Activated naive CD8-positive, alpha-beta T cell treated with anti-CD3 and anti-CD28 coated beads, Interleukin-2, amount 50 U/mL, for 24 hours (primary cell): ENCODE results near the gene PLD5.
A peak's percentile ranks its signal among the peaks of the same experiment; 100 is the strongest.
"Not testable (repeated sequence)": the region's sequence is repeated elsewhere in the genome, so short reads cannot be mapped to it uniquely, and the experiment has no call there.

ENCODE experiments used
- ATAC-seq: fragments of 150-1000 bp; cut with Tn5 transposase; one replicate; pipeline ENCODE4 v1.10.0; 2021
- DNase-seq: peaks from one replicate; pipeline ENCODE4 v3.0.0; 2021
- H3K27ac Mint-ChIP-seq: one replicate; pipeline ENCODE4 v1.8.0; 2021; ENCODE audit warnings: mild to moderate bottlenecking, mixed read lengths
- H3K27me3 Mint-ChIP-seq: one replicate; pipeline ENCODE4 v1.8.0; 2021; ENCODE audit warnings: mixed read lengths
- H3K36me3 Mint-ChIP-seq: one replicate; pipeline ENCODE4 v1.8.0; 2021; ENCODE audit warnings: low read depth, mixed read lengths
- H3K4me1 Mint-ChIP-seq: one replicate; pipeline ENCODE4 v1.8.0; 2021; ENCODE audit warnings: mixed read lengths
- H3K4me3 Mint-ChIP-seq: one replicate; pipeline ENCODE4 v1.8.0; 2021; ENCODE audit warnings: mild to moderate bottlenecking, moderate library complexity, mixed read lengths
- H3K9me3 Mint-ChIP-seq: one replicate; pipeline ENCODE4 v1.8.0; 2021; ENCODE audit warnings: mixed read lengths

The PLD5 gene

GRCh38 chr1:242525360-242525722 lies 844 bp upstream of the PLD5 start:
- H3K4me3 Mint-ChIP-seq: peak overlapping the region; percentile 18
- no peaks in the 10 kb centered on the region for H3K9me3 Mint-ChIP-seq

GRCh38 chr1:242523719-242524570 lies 552 bp downstream of the PLD5 start:
- H3K27me3 Mint-ChIP-seq: peaks cover 60% of the 10 kb centered on the region
- H3K27ac Mint-ChIP-seq: no peak overlapping the region
- peaks cover 11% of the 10 kb centered on the region for H3K4me1 Mint-ChIP-seq
- H3K36me3 Mint-ChIP-seq: peaks cover 2% of the 10 kb centered on the region
- no peaks in the 10 kb centered on the region for H3K9me3 Mint-ChIP-seq
- DNase-seq (peak; percentile 2), ATAC-seq (no peak)
- peak overlapping the region; percentile 26 for H3K4me3 Mint-ChIP-seq

More at GRCh38 chr1:242525360-242525722, 844 bp upstream of the PLD5 start:
- ATAC-seq (no peak), DNase-seq (no peak)
- Mint-ChIP-seq H3K36me3 (peaks cover 2% of the 10 kb centered on the region), H3K4me1 (peaks cover 11% of the 10 kb centered on the region), H3K27ac (no peak overlapping the region), H3K27me3 (peaks cover 61% of the 10 kb centered on the region)

- peak overlapping the region; percentile 26 for H3K4me3 Mint-ChIP-seq
- peaks cover 11% of the 10 kb centered on the region for H3K4me1 Mint-ChIP-seq
- H3K27ac Mint-ChIP-seq: no peak overlapping the region
- H3K9me3 Mint-ChIP-seq: no peaks in the 10 kb centered on the region
- ATAC-seq (no peak), DNase-seq (no peak)
- peaks cover 2% of the 10 kb centered on the region for H3K36me3 Mint-ChIP-seq
- peaks cover 58% of the 10 kb centered on the region for H3K27me3 Mint-ChIP-seq
Measured at GRCh38 chr1:242522996-242523718, 1.3 kb downstream of the PLD5 start.

- Mint-ChIP-seq H3K9me3 (no peaks in the 10 kb centered on the region), H3K4me1 (peaks cover 11% of the 10 kb centered on the region), H3K36me3 (peaks cover 2% of the 10 kb centered on the region), H3K27me3 (peaks cover 58% of the 10 kb centered on the region), H3K27ac (no peak overlapping the region), H3K4me3 (no peak overlapping the region)
- ATAC-seq (peak; percentile 65), DNase-seq (no peak)
Measured at GRCh38 chr1:242522304-242522945, 2.1 kb downstream of the PLD5 start.

- ATAC-seq (no peak), DNase-seq (no peak)
- Mint-ChIP-seq H3K36me3 (no peaks in the 10 kb centered on the region), H3K27me3 (peaks cover 9% of the 10 kb centered on the region), H3K9me3 (peaks cover 5% of the 10 kb centered on the region), H3K4me3 (no peak overlapping the region), H3K4me1 (no peaks in the 10 kb centered on the region), H3K27ac (no peak overlapping the region)
Measured at GRCh38 chr1:242515555-242515954, 8.9 kb downstream of the PLD5 start.

GRCh38 chr1:242506724-242507123 lies 17.8 kb downstream of the PLD5 start:
- Mint-ChIP-seq H3K36me3 (no peaks in the 10 kb centered on the region), H3K27ac (no peak overlapping the region), H3K4me3 (no peak overlapping the region), H3K27me3 (peaks cover 2% of the 10 kb centered on the region), H3K9me3 (no peaks in the 10 kb centered on the region), H3K4me1 (no peaks in the 10 kb centered on the region)
- ATAC-seq (no peak), DNase-seq (no peak)

GRCh38 chr1:242489545-242489944 lies 35.0 kb downstream of the PLD5 start:
- Mint-ChIP-seq H3K4me1 (no peaks in the 10 kb centered on the region), H3K27me3 (no peaks in the 10 kb centered on the region), H3K9me3 (peaks cover 8% of the 10 kb centered on the region), H3K4me3 (no peak overlapping the region), H3K36me3 (no peaks in the 10 kb centered on the region), H3K27ac (no peak overlapping the region)
- no peak for ATAC-seq
- no peak for DNase-seq

- DNase-seq (no peak), ATAC-seq (no peak)
- Mint-ChIP-seq H3K4me1 (no peaks in the 10 kb centered on the region), H3K9me3 (no peaks in the 10 kb centered on the region), H3K4me3 (no peak overlapping the region), H3K27ac (no peak overlapping the region), H3K27me3 (peaks cover 8% of the 10 kb centered on the region), H3K36me3 (no peaks in the 10 kb centered on the region)
Measured at GRCh38 chr1:242477944-242478343, 46.6 kb downstream of the PLD5 start.

GRCh38 chr1:242470774-242471173 lies 53.7 kb downstream of the PLD5 start:
- no peak overlapping the region for H3K27ac Mint-ChIP-seq
- H3K4me3 Mint-ChIP-seq: no peak overlapping the region
- H3K27me3 Mint-ChIP-seq: peaks cover 11% of the 10 kb centered on the region
- DNase-seq: no peak
- no peak for ATAC-seq
- no peaks in the 10 kb centered on the region for H3K36me3 Mint-ChIP-seq
- no peaks in the 10 kb centered on the region for H3K4me1 Mint-ChIP-seq
- no peaks in the 10 kb centered on the region for H3K9me3 Mint-ChIP-seq

GRCh38 chr1:242468784-242469183 lies 55.7 kb downstream of the PLD5 start:
- Mint-ChIP-seq H3K9me3 (no peaks in the 10 kb centered on the region), H3K4me3 (no peak overlapping the region), H3K27me3 (peaks cover 11% of the 10 kb centered on the region), H3K36me3 (no peaks in the 10 kb centered on the region), H3K27ac (no peak overlapping the region), H3K4me1 (no peaks in the 10 kb centered on the region)
- ATAC-seq (no peak), DNase-seq (no peak)

- DNase-seq: peak; percentile 11
- no peak for ATAC-seq
- Mint-ChIP-seq H3K27ac (no peak overlapping the region), H3K36me3 (no peaks in the 10 kb centered on the region), H3K4me3 (no peak overlapping the region), H3K4me1 (no peaks in the 10 kb centered on the region), H3K27me3 (peaks cover 11% of the 10 kb centered on the region), H3K9me3 (no peaks in the 10 kb centered on the region)
Measured at GRCh38 chr1:242467556-242468145, 56.8 kb downstream of the PLD5 start.

- H3K9me3 Mint-ChIP-seq: no peaks in the 10 kb centered on the region
- DNase-seq (no peak), ATAC-seq (no peak)
- no peaks in the 10 kb centered on the region for H3K36me3 Mint-ChIP-seq
- H3K4me1 Mint-ChIP-seq: no peaks in the 10 kb centered on the region
- no peak overlapping the region for H3K27ac Mint-ChIP-seq
- no peak overlapping the region for H3K4me3 Mint-ChIP-seq
- peaks cover 3% of the 10 kb centered on the region for H3K27me3 Mint-ChIP-seq
Measured at GRCh38 chr1:242462867-242463266, 61.6 kb downstream of the PLD5 start.

GRCh38 chr1:242459740-242460139 lies 64.8 kb downstream of the PLD5 start:
- not testable (repeated sequence) for H3K27me3 Mint-ChIP-seq, DNase-seq, H3K4me1 Mint-ChIP-seq, H3K27ac Mint-ChIP-seq, ATAC-seq, H3K36me3 Mint-ChIP-seq, H3K4me3 Mint-ChIP-seq, H3K9me3 Mint-ChIP-seq

GRCh38 chr1:242456726-242457269 lies 67.7 kb downstream of the PLD5 start:
- no peak overlapping the region for H3K4me3 Mint-ChIP-seq
- no peak overlapping the region for H3K27ac Mint-ChIP-seq
- ATAC-seq (no peak), DNase-seq (no peak)
- peaks cover 9% of the 10 kb centered on the region for H3K27me3 Mint-ChIP-seq
- no peaks in the 10 kb centered on the region for H3K4me1 Mint-ChIP-seq
- H3K9me3 Mint-ChIP-seq: no peaks in the 10 kb centered on the region
- H3K36me3 Mint-ChIP-seq: no peaks in the 10 kb centered on the region
